ENCODE data around the gene PEMT.
"Not testable (repeated sequence)": the region's sequence is repeated elsewhere in the genome, so short reads cannot be mapped to it uniquely, and the experiment has no call there.

The PEMT gene

DNA sequence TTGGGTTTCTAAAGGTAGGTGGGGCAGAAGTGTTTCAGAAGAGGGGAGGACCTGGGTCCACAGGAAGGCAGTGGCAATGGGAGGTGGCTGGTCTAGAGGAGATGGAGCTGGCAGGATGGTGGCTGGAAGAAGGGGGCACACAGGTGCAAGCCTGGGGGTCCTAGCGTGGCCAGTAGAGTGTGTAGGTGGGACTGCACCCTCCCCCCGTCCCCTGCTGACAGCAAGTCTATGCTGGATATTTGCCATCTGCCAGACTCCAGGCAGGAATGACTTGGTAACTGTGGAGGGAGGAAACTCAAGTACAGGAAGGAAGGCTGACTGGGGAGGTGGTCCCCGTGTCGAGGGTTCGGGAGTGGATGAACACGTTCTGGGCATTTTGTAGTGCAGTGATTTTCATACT lies 106.1 kb downstream of the PEMT start:
- DNase-seq (ENCODE audit: low read depth): no peak

DNA sequence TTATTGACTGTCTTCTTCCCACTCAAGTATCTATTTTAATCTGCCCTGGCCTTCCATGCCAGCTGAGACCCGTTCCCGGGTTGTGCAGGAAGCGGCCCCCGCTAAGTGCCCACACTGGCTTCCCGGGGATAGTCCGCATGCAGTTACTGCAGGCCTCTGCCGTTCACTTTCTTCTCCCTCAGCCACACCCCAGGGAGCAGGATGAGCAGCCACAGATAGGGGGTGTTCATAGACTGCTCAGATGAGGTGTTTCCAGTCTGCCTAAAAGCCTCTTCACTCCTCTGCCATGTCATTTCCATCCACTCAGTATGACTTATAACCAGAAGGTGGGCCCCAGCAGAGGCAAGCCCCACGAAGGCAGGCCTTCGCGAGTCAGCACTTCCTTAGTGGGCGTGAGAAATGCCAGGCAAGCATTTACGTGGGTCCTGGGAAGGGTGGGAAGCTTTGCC lies 107.0 kb downstream of the PEMT start:
- DNase-seq (ENCODE audit: low read depth): peak; percentile 40

- DNase-seq (ENCODE audit: low read depth): no peak
Observed at GRCh38 chr17:17481860-17482259, 109.6 kb downstream of the PEMT start.

DNA sequence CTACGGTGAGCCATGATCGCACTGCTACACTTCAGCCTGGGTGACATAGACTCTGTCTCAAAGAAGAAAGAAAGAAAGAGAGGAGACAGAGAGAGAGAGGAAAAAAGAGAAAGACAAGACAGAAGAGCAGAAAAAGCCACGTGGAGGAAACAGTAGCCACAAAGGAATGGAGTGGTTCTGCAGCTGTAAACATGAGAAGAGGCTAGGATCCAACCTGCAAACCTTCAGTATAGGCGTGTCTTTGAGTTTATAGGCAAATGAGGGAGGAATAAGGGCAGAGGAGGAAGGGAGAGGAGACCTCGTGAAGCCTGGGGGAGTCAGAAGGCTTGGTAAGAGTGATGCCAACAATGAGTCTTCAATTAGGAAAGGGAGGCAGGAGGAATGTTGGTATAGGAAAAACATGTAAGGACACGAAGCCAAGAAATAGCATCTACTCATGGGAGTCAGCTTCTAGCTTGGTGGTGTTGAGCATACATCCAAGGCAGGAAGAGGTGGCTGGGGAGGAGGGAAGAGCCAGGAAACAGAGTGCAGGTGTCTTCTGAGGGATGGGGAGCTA lies 110.8 kb downstream of the PEMT start:
- DNase-seq (ENCODE audit: low read depth): no peak

GRCh38 chr17:17479209-17479608 lies 112.3 kb downstream of the PEMT start:
- DNase-seq (ENCODE audit: low read depth): peak; percentile 72

GRCh38 chr17:17476865-17477467 lies 114.5 kb downstream of the PEMT start, which contains the start of gene MED9:
Gene MED9, plus strand, starts transcription at chr17:17477000. Its CDS starts 42 bp downstream, at chr17:17477042.
- peak; percentile 87 for DNase-seq (ENCODE audit: low read depth)

DNA sequence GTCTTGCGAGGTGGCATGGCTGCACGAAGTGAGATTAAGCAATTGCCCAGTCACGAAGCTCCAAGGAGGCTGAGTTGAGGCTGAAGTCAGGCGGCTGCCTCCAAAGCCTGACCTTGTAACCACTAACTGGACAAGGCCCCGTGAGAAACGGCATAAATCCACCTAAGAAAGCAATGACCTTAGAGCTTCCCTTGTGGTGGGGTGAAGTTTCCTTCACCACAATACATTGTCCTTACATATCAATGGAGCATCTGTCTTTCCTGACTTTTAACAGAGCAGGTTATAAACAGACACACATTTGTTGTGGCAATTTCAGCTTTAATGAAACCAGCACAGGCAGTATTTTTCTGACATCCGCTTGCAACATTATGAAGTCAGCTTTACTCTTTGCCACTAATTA lies 117.2 kb downstream of the PEMT start:
- no peak for DNase-seq (ENCODE audit: low read depth)

- DNase-seq (ENCODE audit: low read depth): no peak
Observed at GRCh38 chr17:17472333-17472920, 119.1 kb downstream of the PEMT start.

DNA sequence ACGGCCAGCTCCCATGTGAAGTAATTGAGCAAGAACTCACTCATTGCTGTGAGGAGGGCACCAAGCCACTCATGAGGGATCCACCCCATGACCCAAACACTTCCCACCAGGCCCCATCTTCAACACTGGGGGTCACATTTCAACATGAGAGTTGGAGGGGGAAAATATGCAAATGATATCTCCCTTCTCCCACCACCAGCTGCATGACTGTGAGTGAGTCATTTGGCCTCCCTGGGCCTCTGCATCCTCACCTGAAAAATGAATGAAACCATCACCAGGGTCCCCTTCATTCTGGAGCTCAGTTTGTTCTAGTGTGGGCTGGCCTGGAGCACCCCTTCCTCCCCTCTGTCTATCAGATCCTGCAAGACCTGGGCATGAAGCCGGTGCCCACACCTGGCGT lies 121.5 kb downstream of the PEMT start:
- DNase-seq (ENCODE audit: low read depth): no peak

DNA sequence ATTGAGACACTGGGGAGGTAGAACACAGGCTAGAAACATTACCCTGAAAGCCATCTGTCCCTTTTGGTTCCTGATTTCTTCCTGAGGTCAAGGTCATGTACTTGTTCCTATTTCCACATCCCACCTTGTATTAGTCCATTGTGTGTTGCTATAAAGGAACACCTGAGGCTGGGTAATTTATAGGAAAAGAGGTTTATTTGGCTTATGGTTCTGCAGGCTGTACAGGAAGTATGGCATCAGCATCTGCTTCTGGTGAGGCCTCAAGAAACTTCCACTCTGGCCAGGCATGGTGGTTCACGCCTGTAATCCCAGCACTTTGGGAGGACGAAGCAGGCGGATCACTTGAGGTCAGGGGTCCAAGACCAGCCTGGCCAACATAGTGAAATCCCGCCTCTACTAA lies 122.2 kb downstream of the PEMT start:
- DNase-seq (ENCODE audit: low read depth): no peak

GRCh38 chr17:17468217-17469010 lies 123.1 kb downstream of the PEMT start:
- no peak for DNase-seq (ENCODE audit: low read depth)

DNA sequence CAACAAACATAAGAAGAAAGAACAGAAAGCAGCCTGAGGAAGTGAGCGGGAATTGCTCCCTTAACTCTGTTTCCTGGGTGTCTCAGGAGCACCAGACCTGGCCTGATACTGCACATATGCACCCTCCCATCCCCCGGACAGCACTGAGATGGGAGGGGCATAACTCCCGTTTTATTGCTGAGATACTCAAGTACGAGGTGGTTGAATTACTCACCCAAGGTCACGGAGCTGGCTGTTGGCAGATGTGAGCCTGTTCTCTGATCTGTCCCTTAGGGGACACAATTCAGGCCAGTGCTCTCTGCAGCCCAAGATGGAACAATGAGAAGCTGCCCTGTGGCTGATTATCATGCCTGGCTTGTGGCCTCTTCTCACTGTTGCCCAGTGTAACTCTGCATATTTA lies 123.8 kb downstream of the PEMT start:
- peak; percentile 25 for DNase-seq (ENCODE audit: low read depth)

GRCh38 chr17:17467016-17467415 lies 124.5 kb downstream of the PEMT start:
- DNase-seq (ENCODE audit: low read depth): no peak

DNA sequence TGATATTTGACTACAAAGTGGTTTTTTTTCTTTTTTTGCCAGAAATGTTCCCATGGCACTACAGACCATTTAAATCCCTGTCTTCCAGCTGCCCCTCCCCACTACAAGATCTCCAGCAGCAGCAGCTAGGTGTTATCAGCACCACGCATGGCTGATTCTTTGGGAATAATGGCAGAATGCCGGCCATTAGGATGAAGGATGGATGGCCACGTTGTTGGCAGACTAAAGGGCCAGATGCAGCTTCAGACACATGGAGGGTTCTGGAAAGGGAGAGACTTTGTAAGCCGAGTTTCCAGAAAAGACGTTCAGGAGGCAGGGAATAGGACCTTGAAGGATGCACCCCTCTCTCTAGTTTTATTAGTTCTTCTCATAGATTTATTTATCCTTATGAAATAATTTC lies 125.0 kb downstream of the PEMT start:
- no peak for DNase-seq (ENCODE audit: low read depth)

GRCh38 chr17:17465878-17466277 lies 125.6 kb downstream of the PEMT start:
- not testable (repeated sequence) for DNase-seq (ENCODE audit: low read depth)

GRCh38 chr17:17463821-17464220 lies 127.7 kb downstream of the PEMT start:
- DNase-seq (ENCODE audit: low read depth): no peak

DNA sequence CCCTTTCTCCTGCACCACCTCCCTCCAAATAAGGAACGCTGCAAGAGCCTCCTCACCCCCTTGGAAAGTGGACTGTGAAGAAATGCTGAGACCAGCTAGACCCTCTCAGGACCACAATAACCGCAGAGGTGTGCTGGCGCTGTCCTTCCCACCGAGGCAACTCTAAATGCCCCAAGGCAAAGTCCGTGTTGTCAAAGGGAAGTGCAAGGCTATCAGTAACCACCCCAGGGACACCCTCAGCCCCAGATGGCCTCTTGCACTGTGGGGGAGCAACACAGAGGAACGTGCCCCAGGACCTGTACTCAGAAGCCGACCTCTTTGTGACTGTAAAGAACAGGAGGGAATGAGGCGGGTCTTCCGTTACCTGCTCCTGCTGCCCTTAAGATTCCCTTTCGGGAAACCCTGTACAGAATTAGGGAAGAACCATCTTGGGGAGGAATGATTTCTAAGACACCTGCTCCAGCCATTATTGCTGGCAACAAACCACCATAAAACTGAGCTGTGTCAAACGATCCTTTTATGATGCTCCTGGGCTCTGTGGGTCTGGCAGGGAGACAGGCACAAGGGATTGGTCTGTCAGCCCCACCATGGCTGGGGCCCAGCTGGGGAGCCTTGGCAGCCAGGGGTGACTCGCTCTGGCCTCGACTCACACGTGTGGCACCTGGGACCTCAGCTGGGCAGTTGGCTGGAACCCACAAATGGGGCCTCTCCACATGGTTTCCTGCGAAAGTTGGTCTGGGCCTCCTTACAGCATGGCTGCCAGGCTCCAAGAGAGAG lies 129.3 kb downstream of the PEMT start:
- no peak for DNase-seq (ENCODE audit: low read depth)

DNA sequence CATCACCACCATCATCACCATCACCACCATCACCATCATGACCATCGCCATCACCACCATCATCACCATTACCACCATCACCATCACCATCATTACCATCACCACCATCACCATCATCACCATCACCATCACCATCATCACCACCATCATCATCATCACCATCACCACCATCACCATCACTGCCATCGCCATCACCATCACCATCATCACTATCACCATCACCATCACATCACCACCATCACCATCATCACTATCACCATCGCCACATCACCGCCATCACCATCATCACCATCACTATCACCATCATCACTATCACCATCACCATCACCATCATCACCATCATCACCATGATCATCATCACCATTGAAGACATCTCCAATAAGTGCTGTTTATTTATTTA lies 131.5 kb downstream of the PEMT start:
- DNase-seq (ENCODE audit: low read depth): no peak

DNA sequence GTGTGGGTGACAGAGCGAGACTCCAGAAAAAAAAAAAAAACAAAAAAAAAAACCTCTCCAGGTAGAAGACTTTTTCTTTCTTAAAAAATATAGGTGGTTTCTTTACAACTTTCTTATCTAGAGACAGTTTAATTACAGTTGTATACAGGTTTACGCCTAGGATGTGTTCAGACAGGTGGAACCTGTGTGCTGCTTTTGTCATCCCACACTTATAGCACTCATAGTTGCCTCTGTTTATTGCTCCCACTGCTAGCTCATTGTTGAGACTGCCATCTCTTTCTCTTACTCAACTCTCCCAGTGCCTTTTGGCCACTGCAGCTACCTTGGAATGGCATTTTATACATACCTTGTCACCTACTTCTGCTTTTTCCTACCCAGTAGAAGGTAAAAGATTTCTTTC lies 133.8 kb downstream of the PEMT start:
- DNase-seq (ENCODE audit: low read depth): no peak

GRCh38 chr17:17456251-17456650 lies 135.3 kb downstream of the PEMT start:
- DNase-seq (ENCODE audit: low read depth): no peak
